ENCODE results near the gene SIX3.

DNA sequence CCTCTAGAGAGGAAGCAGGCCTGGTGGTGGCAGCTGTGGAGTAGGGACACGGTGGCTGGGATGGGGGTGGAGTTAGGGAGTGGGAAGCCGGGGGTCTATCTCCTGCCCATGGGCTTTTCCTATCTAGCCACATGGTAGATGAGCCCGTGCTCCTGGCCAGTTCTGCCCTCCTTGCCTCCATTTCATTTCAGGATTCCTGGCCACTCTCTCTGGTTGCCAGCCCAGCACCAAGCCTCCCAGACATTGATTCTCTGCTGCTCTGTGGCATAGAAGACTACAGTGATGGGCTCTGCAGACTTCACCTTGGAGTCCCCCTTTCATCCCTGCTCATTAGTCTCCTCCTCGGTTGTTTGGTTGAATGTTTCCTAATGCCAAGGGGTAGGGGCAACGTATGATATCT lies 19.4 kb downstream of the SIX3 start:
- TF ChIP-seq, protein P1, sequence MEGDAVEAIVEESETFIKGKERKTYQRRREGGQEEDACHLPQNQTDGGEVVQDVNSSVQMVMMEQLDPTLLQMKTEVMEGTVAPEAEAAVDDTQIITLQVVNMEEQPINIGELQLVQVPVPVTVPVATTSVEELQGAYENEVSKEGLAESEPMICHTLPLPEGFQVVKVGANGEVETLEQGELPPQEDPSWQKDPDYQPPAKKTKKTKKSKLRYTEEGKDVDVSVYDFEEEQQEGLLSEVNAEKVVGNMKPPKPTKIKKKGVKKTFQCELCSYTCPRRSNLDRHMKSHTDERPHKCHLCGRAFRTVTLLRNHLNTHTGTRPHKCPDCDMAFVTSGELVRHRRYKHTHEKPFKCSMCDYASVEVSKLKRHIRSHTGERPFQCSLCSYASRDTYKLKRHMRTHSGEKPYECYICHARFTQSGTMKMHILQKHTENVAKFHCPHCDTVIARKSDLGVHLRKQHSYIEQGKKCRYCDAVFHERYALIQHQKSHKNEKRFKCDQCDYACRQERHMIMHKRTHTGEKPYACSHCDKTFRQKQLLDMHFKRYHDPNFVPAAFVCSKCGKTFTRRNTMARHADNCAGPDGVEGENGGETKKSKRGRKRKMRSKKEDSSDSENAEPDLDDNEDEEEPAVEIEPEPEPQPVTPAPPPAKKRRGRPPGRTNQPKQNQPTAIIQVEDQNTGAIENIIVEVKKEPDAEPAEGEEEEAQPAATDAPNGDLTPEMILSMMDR (conservative IDR thresholded peaks at IDR 0.05; ENCODE audit: low read depth, low read length) = no peak
- TF ChIP-seq POLR2A (IDR thresholded peaks at IDR 0.05; ENCODE audit: low read depth, low read length) = no peak
- no peak for TF ChIP-seq MAFK (IDR thresholded peaks at IDR 0.05; ENCODE audit: low read depth, low read length)
- TF ChIP-seq BHLHE40 (IDR thresholded peaks at IDR 0.05; ENCODE audit: low read depth, low read length) = no peak
- TF ChIP-seq, protein P2, sequence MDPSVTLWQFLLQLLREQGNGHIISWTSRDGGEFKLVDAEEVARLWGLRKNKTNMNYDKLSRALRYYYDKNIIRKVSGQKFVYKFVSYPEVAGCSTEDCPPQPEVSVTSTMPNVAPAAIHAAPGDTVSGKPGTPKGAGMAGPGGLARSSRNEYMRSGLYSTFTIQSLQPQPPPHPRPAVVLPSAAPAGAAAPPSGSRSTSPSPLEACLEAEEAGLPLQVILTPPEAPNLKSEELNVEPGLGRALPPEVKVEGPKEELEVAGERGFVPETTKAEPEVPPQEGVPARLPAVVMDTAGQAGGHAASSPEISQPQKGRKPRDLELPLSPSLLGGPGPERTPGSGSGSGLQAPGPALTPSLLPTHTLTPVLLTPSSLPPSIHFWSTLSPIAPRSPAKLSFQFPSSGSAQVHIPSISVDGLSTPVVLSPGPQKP (IDR thresholded peaks at IDR 0.05; ENCODE audit: borderline replicate concordance, low read depth, low read length) = no peak
- no peak for TF ChIP-seq CEBPB (IDR thresholded peaks at IDR 0.05; ENCODE audit: low read depth, low read length)
- TF ChIP-seq SMC3 (IDR thresholded peaks at IDR 0.05; ENCODE audit: low read depth, low read length) = no peak
- TF ChIP-seq, protein P3, sequence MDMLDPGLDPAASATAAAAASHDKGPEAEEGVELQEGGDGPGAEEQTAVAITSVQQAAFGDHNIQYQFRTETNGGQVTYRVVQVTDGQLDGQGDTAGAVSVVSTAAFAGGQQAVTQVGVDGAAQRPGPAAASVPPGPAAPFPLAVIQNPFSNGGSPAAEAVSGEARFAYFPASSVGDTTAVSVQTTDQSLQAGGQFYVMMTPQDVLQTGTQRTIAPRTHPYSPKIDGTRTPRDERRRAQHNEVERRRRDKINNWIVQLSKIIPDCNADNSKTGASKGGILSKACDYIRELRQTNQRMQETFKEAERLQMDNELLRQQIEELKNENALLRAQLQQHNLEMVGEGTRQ (IDR thresholded peaks at IDR 0.05; ENCODE audit: low read depth, low read length) = no peak
- TF ChIP-seq RCOR1 (IDR thresholded peaks at IDR 0.05; ENCODE audit: insufficient replicate concordance, low read length) = no peak
- TF ChIP-seq RAD21 (IDR thresholded peaks at IDR 0.05; ENCODE audit: low read length) = no peak
- no peak for TF ChIP-seq MXI1 (IDR thresholded peaks at IDR 0.05; ENCODE audit: borderline replicate concordance, low read depth, low read length)
